HG02943 (cell line): Measurements from ENCODE around the gene RAB13.
"Not testable (repeated sequence)": the region's sequence is repeated elsewhere in the genome, so short reads cannot be mapped to it uniquely, and the experiment has no call there.

Source experiments
- ATAC-seq: cut with Tn5 transposase; IDR thresholded peaks from one replicate; pipeline ENCODE4 v1.9.1; 2021; ENCODE audit warnings: mild to moderate bottlenecking, low read depth, moderate library complexity; ENCODE audit not compliant: unreplicated experiment

The RAB13 gene

DNA sequence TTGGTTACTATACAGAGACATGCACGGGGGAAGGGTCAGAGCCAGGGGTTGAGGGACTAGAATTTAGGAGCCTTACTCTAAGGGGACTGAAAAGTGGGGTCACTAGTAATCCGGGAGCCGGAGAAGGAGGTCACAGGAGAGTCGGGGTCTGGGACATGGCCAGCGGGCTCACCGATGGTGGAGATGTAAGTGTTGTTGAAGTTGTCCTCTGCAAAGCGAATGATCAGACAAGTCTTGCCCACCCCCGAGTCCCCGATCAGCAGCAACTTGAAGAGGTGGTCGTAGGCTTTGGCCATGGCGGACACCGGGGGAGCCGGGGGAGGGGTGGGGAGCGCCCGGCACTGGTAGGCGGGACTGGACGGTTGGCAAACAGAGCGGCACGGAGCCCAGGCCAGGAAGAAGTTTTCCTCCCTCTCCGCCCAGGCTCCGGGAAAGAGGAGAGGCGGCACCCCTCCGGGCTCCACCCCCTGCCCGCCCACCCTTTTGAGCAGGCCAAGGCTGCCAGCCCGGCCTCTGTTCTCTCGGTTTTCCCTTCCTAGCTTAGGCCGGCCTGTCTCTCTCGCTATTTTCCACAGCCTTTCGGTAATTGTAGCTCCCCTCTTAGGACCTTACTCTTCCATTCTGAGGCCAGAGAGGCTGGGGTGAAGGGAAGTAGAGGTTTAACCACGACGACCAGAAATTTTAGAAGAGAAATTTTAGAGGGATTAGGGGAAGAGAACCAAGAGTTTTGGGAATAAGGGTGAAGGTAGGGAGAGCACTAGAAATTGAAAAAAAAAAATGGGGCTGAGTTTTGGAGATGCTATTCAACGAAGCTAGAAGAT lies at the start of gene RAB13:
Gene RAB13, minus strand, starts transcription at position 399 of the 821 bp plus-strand sequence. Its CDS starts 103 bp downstream, at position 296.
- no peak for ATAC-seq

DNA sequence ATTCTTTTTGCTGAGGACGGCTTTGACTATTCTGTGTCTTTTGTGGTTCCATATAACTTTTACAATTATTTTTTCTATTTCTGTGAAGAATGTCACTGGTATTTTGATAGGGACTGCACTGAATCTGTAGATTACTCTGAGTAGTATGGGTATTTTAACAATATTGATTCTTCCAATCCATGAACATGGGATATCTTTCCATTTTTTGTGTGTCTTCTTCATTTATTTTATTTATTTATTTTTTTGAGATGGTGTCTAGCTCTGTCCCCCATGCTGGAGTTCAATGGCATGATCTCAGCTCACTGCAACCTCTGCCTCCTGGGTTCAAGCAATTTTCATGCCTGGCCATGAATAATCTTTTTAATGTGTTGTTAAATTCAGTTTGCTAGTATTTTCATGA lies 47.6 kb upstream of the RAB13 start:
- ATAC-seq: not testable (repeated sequence)

DNA sequence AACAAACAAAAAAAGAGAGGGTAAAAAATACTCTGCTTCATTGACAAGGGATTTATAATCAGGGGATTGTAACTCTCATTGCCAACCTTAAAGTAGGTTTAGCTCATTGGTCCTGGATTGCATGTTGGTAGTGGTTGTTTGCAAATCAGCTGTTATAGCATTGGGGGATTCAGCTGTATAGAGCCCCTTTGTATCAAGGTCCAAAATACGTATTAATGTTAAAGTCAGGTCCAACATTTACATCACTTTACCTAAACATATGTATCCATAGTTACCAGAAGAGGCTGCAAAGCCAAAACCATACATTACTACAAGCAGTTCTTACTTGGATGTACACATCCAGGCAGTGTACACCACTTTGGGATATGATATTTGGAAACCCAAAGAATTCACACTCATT lies 33.8 kb upstream of the RAB13 start:
- no peak for ATAC-seq

DNA sequence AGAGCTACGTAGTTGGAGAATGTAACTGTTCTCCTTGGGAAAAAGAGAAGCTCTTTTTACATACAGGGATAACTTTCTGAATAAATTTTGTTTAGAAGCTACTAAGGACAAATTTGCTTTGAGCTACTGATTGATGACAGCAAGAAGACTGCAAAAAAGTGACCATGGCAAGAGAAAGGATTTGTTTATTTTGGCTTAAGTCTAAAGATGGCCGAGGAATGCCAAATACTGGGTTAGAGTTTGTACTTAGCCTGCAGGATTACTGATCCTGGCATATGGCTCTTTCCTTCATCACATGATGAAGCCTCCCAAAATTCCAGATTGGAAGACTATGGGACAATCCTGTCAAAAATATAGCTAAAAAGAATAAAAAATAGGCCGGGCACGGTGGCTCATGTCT lies 33.1 kb upstream of the RAB13 start:
- ATAC-seq: no peak

DNA sequence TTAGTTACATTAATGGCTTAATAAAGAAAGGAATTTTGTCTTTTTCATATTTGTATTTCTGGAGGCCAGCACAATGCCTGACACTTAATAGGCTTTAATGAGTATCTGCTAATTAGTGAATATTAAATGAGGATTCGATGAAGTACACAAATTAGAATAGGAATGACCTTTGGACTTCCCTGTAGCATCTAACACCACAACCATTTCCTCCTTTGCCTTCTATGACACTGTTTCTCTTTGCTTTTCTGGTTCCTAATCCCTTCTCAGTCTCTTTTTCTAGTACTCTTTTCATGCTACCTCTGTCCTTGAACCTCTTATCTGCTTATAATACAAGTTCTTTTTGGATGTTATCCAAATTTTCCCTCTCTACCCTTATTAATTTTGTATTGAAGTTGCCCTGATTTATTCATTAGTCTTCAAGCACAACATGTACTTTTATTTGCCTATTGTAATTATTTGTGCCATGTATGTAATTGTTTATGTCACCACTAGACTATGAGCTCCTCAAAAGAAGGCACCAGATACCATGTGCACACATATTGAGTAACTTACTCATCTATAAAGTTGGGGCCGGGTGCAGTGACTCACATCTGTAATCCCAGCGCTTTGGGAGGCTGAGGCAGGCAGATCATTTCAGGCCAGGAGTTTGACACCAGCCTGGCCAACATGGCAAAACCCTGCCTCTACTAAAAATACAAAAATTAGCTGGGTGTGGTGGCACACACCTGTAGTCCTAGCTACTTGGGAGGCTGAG lies 28.2 kb upstream of the RAB13 start:
- ATAC-seq: no peak

DNA sequence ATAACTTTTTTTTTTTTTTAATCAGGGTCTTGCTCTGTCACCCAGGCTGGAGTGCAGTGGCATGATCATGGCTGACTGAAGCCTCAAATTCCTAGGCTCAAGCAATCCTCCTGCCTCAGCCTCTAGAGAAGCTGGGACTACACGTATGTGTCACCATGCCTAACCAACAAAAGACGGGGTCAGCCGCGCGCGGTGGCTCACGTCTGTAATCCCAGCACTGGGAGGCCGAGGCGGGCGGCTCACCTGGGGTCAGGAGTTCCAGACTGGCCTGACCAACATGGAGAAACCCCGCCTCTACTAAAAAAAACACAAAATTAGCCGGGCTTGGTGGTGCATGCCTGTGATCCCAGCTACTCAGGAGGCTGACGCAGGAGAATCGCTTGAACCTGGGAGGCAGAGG lies 26.4 kb upstream of the RAB13 start:
- not testable (repeated sequence) for ATAC-seq

DNA sequence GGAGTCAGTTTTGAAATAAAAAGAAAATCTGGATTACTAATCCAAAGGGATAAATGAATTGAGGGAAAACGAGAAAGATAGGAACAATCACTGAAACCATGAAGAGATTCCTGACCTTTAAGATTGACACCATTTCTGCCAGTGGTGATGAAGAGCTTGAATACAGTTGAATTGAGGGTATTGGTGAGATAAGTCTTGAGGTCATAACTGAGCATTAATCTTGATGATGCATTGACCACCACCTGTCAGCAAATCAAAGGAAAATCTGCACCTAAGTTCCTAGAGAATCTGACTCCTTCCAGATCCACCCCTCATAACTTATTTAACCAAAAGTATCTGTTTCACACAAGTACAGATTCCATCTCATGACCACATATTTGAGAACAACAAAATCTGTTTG lies 26.0 kb upstream of the RAB13 start:
- ATAC-seq: no peak

DNA sequence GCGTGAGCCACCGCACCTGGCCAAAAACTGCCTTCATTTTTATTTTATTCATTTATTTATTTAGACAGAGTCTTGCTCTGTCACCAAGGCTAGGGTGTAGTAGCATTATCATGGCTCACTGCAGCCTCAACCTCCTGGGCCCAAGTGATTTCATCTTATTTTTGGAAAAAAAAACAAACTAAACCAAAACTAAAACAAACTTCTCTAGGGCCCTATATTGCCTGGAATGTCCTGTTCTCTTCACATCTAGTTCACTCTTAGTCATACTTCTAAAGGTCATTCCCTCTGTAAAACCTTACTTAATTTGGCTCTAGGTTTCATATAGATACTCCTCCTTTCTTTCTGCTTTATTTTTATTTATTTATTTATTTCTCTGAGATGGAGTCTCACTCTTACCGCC lies 20.0 kb upstream of the RAB13 start:
- no peak for ATAC-seq

DNA sequence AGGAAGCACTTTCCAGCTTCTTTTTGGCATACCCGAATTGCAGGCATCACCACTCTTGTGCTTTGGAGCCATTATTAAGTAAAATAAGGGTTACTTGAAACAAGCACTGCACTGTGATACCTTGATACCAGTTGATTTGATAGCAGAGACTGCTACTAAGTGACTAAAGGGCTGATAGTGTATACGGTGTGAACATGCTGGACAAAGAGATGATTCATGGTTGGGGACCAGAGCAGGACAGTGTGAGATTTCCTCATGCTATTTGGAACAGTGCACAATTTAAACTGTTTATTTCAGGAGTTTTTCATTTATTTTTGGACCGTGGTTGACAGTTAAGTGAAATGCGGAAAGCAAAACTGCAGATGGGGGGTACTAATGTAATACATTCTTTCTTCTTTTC lies 14.3 kb upstream of the RAB13 start:
- ATAC-seq: no peak

DNA sequence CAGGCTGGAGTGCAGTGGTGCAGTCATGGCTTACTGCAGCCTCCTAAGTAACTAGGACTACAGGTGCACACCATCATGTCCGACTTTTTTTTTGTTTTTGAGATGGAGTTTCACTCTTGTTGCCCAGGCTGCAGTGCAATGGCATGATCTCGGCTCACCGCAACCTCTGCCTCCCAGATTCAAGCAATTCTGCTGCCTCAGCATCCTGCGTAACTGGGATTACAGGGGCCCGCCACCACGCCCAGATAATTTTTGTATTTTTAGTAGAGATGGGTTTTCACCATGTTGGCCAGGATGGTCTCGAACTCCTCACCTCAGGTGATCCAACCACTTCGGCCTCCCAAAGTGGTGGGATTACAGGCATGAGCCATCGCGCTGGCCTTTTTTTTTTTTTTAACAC lies 10.7 kb upstream of the RAB13 start:
- ATAC-seq: not testable (repeated sequence)

DNA sequence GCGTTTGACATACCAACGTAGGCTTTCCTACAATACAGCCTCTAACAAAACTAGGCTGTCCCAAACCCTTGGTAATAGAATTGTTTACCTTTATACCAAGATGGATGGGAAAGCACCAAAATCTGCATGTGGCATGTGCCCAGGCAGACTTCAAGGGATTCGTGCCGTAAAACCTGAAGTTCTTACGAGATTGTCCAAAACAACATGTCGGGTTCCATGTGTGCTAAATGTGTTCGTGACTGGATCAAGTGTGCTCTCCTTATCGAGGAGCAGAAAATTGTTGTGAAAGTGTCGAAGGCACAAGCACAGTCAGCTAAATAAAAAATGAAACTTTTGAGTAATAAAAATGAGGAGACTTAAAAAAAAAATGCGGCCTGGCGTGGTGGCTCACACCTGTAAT lies 9.5 kb upstream of the RAB13 start:
- ATAC-seq: no peak

DNA sequence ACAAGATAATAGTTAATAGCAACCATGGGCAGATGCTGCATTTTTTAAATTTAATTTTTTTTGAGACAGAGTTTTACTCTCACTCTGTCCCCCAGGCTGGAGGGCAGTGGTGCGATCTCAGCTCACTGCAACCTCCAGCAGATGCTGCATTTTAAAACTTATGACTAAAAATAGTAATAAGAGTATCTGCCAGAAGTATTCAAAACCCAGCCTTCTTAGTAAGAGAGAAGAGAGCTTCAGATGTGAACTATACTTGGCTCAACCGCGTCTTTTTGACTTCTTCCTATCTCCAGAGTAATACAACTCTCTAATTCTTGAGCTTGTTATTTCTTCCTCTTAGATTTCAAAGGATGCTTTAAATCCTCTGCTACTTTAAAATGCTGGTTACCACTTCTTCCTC lies 9.1 kb upstream of the RAB13 start:
- ATAC-seq: no peak

DNA sequence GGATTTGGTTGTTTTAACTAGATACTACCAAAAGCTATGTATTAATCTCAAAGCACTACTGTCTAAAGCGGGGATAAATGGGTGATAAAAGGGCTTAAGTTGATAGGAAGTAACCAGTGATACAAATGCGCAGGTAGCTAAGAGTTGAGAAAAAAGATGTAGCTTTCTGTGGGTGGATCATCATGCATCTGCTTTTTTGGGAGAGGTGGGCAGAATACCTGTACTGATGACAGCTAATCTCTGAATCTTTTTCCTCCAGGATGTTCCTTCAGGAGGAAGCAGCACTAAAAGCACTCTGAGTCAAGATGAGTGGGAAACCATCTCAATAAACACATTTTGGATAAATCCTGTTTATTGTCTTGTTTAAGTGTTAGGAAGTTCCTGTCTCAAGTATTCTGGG lies 5.7 kb upstream of the RAB13 start:
- no peak for ATAC-seq

DNA sequence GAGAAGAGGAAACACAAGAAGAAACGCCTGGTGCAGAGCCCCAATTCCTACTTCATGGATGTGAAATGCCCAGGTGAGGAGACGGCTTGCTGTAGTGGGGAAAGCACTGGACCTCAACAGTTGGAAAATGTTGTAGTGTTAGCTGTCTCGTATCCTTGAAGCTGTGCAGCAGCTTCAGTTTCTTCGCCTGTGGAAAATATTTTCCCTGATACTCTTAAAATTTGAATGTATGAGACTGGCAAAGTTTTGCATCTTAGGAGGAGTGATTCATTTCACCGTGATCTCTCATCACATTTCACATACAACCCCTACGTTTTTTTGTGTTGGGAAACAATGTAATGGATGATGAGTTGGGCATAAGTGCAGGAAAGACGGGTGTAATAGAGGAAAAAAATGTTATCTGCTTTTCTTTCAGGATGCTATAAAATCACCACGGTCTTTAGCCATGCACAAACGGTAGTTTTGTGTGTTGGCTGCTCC lies 5.1 kb upstream of the RAB13 start:
- ATAC-seq: no peak

DNA sequence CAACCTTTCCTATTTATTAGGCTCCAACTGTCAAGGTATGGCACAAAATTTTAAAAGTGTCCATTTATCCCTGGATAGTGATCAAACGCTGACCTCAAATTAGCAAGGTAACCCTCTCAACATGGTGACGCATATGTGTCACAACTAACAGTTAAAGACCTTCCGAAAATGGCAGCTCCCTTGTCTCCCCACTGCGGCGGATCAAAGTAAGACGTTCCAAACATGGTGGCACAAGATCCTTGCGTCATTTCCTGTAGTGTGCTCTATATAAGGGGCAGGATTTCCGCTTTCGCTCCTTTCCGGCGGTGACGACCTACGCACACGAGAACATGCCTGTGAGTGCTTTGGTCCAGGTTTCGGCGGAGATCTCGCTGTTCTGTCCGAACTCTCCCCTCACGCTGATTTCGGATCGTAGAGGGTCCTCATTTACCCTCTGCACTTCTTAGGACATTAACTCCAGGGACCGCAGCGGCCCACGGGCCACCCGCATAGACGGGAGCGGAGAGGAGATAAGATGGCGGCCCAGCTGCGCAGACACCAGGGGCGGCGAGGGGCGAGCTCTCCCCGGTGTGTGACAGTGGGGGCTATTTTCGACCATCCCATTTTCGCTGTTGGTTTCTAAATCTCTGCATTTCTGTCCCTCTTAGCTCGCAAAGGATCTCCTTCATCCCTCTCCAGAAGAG lies 4.5 kb upstream of the RAB13 start, which contains the start of gene RPS27:
Gene RPS27, plus strand, starts transcription at position 295 of the 683 bp plus-strand sequence. Its CDS starts 35 bp downstream, at position 330.
- ATAC-seq: peak; percentile 59

DNA sequence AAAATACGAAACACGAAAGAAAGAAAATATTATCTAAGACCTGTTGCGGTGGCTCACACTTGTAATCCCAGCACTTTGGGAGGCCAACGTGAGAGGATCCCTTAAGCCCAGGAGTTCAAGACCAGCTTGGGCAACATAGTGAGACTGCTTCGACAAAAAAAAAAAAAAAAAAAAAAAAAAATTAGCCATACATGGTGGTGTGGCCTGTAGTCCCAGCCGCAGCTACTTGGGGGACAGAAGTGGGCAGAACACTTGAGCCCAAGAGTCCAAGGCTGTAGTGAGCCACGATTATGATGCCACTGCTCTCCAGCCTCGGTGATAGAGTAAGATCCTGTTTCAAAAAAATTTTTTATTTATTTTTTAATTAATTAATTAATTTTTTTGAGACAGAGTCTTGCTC lies 1.5 kb upstream of the RAB13 start:
- no peak for ATAC-seq

DNA sequence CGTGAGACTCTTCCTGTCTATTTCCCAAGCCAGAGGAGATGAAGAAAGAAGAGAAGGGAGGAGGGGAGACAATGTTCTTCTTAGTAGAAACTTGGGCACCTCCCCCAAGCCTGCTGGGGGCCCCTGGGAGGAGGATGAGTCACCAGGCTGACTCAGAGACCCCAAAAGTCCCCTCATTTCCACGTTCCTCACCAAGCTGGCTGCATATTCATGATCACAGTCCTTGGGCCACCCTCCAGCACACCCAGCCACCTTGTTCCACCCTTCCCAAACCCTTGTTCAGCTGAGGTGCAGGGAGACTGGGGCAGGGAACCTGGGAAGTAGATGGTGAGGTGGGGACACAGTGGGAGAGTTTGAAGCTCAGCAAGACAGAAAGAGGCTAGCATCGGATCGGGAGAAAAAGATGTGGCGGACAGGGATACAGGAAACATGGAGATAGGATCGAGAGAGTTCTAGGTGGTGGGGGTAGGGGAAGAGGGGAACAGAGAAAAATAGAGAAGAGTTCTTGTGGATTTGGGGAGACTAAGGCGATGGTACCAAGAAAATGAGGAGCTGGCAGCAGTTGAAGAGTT lies 712 bp downstream of the RAB13 start:
- no peak for ATAC-seq

DNA sequence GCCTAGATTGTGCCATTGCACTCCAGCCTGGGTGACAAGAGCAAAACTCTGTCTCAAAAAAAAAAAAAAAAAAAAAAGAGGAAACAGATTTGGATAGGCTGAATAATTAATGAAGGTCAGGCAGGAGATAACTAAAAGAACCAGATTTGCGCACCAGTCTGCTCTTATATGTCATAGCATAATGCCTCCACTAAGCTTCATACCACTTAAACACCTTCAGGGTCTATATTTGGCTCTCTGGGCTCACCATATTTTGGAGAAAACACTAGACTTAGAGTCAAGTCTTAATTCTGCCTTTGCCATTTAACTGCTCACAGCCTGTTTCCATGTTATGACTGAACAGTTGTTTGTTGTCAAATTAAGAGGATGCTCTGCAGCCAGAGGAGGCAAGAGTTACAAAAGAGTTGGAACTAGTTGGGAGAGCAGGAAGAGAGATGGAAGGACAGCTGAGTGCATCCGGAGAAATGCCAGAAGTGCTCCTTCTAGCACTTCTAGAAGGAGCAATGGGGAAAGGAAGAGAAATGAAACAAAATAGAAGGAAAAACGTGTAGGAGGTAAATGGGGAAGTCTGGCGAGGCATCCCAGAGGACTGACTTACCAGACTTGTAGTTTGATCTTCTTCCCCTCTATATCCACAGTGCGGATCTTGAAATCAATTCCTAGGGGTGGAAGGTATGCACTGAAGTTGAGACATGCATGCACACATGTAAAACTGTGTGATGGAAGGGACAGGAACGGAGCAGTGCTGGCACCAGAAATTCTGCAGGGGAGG lies 1.8 kb downstream of the RAB13 start:
- ATAC-seq: no peak

DNA sequence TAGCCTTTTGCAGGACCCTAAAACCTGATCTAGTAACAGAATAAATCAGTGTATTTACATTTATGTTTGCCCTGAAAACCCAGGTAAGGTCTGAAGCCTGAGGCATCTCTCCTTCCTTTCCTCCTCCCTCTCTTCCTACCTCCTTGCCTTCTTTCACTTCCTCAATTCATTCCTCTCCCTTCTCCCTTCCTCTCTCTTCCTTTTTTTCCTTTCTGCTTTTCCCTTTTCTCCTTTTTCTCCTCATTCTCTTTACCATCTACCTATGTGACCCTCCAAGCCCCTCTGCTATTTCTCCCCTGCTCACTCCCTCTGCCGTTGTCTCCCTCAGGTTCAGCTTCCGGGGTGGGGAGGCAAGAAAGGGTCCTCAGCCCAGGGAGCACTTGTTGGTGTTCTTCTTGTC lies 4.4 kb downstream of the RAB13 start:
- ATAC-seq: not testable (repeated sequence)

DNA sequence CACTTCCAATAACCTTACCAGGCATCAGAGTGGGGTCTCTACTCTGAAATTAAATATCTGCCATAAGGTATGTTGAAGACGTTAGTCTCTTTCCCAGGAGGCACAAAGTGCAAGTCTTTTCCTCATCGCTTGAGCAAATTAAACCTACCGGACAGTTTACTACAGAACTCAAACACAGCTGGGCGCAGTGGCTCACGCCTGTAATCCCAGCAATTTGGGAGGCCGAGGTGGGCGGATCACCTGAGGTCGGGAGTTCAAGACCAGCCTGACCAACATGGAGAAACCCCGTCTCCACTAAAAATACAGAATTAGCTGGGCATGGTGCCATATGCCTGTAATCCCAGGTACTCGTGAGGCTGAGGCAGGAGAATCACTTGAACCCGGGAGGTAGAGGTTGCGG lies 7.0 kb downstream of the RAB13 start:
- not testable (repeated sequence) for ATAC-seq
